NCI-H187 (cell line): ENCODE results near the gene NELFCD.
"Not testable (repeated sequence)": the region's sequence is repeated elsewhere in the genome, so short reads cannot be mapped to it uniquely, and the experiment has no call there.

Source experiments
- DNase-seq, 2 experiments: peaks; one replicate each; lab custom pipeline; 2025; lab: John Stamatoyannopoulos, UW

NELFCD gene

GRCh38 chr20:59010321-59010994 is 29.4 kb downstream of the NELFCD start:
- DNase-seq: no peak

- no peak for DNase-seq
These were observed 30.2 kb downstream of the NELFCD start for GRCh38 chr20:59010995-59011873.

DNA sequence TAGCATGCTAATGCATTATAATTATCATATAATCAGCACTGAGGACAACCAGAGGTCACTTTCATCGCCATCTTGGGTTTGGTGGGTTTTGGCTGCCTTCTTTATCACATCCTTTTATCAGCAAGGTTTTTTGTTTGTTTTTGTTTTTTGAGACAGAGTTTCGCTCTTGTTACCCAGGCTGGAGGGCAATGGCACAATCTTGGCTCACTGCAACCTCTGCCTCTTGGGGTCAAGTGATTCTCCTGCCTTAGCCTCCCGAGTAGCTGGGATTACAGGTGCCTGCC is 30.8 kb downstream of the NELFCD start:
- DNase-seq: not testable (repeated sequence)

DNA sequence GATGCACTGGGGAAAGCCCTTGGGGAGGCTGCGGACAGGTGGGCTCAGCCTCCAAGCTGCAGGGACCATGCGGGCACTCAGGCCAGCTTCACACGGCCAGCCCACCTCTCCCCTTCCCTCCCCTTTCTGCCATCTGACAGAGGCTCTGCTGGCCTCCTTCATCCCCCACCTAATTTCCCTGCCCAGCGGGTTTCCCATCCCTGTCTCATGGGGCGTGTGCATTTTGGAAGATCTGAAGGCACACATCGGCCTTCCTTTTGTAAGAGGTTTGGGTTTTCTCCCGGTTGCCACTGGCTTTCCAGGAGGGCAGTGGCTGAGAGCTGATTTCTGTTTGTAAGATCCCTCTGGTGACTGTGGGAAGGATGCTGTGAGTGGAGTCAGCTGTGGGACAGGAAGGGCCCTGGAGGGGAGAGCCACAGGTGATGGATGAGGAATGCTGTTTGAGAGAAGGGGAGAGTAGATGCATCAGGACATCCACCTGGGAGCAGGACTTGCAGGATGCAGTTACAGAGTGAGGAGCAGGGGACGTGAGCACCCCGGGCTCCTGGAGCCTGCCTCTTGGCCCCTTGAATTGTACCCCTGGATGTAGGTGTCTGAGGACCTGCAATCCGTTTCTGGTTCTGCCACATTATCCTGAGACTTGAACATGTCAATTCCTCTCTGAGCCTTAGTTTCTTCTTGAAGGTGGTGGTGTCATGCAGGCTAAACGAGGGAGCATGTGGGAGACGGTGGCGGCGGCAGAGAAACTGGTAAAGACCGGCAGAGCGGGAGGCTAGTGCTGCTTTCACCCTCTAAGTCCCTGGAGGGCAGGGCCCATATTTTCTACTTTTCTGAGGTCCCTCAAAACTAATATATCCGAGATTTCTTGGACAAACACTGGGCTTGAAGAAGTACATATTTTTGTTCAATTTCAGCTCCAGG is 32.2 kb downstream of the NELFCD start:
- DNase-seq: no peak

DNA sequence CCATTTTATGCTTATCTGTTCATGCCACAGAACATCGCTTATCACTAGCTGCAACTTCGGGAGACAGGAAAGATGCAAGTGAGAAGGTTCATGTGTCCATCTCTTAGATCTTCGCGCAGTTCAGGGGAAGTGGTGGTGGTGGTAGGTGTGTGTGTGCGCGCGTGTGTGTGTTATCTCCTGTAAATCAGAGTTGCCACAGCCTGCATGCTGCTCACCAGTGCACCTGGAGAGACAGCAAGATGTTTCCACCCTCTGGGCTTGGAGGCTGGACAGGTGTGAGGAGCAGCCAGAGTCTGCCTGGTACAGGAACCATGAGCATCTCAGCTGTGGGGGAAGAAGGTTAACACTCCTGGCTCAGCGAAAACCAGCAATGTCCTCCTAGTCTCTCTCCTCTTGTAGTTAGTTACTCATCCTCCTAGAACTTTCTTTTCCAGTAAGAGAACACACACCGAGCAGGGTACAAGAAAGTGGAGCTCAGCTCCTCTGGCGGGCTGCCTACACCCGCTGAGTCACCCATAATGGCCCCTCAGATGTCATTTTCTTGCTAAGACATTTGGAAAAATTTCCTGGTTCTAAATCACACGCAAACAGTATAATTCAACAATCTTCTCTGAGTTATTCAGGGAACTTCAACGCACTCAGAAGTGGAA is 33.0 kb downstream of the NELFCD start:
- DNase-seq: no peak

GRCh38 chr20:59014680-59015389 is 33.8 kb downstream of the NELFCD start:
- no peak for DNase-seq

GRCh38 chr20:59015411-59015810 is 34.4 kb downstream of the NELFCD start:
- DNase-seq: no peak

DNA sequence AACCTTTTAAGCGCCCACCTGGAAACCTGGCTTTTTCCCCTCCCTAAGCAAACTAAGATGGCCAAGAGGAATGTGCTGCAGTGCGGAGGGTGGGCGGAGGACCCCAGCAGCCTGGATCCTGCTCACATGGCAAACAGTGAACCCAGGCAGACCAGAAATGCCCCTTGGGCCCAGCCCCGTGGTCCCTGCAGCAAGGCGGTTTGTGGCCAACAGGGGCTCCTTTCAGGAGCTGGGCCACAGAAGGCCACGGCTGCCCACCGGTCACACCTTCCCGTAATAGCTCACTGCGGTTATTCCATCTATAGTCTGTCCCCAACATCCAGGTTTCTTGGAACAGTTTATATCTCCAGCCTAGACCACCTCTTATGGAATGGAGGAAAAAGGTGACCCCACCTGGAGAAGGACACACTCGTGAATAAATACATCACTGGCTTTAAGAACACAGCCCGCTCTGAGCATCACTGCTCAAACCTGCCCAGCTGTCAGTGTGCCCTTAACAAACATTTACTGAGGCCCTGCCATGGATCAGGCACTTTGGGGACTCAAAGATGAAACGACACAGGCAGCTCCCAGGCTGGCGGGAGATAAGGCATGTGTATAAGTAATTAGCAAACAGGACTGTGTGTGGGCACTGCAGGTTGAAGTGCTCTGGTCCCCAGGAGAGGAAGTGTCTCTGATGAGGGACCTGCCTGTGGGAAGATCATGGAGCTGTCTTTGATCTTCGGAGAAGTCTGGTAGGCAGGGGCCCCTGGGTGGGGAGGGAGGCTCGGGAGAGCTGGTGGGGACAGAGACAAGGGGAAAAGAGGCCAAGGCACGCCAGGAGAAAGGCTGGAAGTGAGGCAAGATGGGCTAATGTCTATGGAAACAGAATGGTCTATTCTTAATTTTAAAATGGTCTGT is 35.0 kb downstream of the NELFCD start:
- DNase-seq: no peak

DNA sequence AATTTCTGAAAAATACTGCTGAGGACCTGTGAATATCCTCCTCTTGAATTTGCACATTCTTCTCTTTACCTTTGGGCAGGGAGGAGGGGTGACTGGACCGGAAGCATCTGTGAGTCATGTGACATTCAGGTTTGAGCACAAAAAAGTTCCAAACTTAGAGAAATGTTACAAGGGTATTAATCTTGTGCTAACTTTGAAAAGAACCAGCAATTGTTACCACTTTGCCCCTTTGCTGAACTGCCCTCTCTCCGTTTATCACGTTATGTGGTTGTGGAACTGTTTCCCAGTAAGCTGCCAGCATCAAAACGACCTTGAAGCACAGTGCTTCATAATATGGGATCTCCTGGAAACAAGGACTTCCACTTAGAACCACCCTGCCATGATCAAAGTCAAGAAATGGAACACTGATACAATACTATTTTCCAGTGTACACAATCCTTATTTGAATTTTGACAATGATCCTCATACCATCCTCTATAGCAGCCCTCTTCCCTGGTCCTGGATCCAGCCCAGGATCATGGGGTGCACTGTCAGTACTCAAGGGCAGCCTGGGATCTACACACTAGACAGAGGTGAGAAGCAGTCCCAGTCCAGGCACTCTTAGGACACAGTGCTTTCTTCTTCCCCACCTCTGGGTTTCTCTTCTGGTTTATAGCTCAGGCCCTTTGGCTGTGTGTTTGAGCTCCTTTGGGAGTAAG is 35.9 kb downstream of the NELFCD start:
- no peak for DNase-seq

- DNase-seq: no peak
These were observed 36.6 kb downstream of the NELFCD start for GRCh38 chr20:59017493-59018231.

- no peak for DNase-seq
These were observed 37.8 kb downstream of the NELFCD start for GRCh38 chr20:59018817-59019216.

GRCh38 chr20:59019217-59019616 is 38.2 kb downstream of the NELFCD start, which contains the start of gene TUBB1:
Gene TUBB1, plus strand, starts transcription at chr20:59019429. Its CDS starts 94 bp downstream, at chr20:59019523.
- DNase-seq: no peak

DNA sequence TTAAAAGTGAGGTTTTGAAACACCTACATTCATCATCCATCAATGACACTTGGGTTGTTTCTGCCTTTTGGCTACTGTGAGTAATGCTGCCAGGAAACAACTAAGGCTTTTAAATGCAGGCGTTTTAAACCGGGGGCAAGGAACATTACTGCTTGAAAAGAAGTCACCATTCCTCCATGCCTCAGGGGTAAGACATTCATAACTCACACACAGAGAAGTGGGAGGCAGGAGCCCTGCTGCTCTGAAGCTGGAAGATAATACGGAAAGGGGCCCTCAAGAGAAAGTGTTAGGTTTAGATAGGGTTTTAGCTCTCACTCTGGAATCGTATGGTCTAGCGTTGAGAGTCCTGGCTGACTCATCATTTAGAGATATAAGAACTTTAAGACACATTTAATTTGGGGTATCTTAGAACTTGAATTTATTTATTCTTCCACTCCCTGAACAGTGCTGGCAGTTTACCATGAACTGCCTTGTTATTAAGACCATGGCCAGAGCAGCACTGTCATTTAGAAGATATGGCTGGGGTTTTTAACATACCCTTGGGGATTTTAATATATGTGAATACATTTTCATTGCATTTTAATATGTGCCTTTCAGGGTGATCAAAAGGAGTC is 40.0 kb downstream of the NELFCD start:
- no peak for DNase-seq

GRCh38 chr20:59022754-59023153 is 41.7 kb downstream of the NELFCD start:
- no peak for DNase-seq

GRCh38 chr20:59023616-59024015 is 42.6 kb downstream of the NELFCD start:
- no peak for DNase-seq

DNA sequence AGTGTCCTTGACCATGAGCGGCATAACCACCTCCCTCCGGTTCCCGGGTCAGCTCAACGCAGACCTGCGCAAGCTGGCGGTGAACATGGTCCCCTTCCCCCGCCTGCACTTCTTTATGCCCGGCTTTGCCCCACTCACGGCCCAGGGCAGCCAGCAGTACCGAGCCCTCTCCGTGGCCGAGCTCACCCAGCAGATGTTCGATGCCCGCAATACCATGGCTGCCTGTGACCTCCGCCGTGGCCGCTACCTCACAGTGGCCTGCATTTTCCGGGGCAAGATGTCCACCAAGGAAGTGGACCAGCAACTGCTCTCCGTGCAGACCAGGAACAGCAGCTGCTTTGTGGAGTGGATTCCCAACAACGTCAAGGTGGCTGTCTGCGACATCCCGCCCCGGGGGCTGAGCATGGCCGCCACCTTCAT is 43.1 kb downstream of the NELFCD start:
- DNase-seq: no peak

GRCh38 chr20:59025086-59025485 is 44.0 kb downstream of the NELFCD start:
- DNase-seq: no peak

DNA sequence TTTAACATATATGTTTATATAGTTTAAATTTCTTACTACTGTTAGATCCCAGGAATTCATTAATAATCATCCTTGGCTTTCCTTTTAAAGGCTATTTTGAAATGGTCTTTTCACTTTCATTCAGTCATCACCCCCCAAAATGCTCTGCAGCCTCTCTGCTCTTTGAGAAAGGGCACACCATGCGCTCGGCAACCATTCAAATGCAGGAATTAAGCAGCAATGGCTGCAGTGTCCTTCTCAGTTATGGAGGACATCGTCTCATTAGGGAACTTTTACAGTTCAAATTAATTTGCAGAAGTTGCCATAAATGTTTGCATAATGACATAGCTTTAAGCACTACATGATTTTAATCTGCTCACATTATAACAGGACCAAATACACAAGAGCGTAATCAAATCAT is 44.5 kb downstream of the NELFCD start:
- DNase-seq: no peak
